Liver (tissue), 3 donors: ENCODE data around the gene CDCA4.

Experiments used
- ATF3 ChIP-seq: IDR thresholded peaks from 2 replicates; pipeline ENCODE4 v1.6.1; 2016; ENCODE audit warnings: antibody characterized with exemption
- CTCF ChIP-seq: fragments of 150-350 bp; IDR thresholded peaks from 2 replicates; pipeline ENCODE4 v1.5.1; 2017; ENCODE audit warnings: improper control_type of control experiment, low read depth, low read length; ENCODE audit not compliant: missing input control
- FOXA1 ChIP-seq: IDR thresholded peaks from 2 replicates; pipeline ENCODE4 v1.6.1; 2016; ENCODE audit warnings: antibody characterized with exemption
- GABPA ChIP-seq, 2 donors: IDR thresholded peaks in 1 of 2; conservative IDR thresholded peaks in 1 of 2; 2 replicates each; pipeline ENCODE4 v1.6.1; 2016; ENCODE audit warnings: antibody characterized with exemption in 2 of 2, mild to moderate bottlenecking in 1 of 2, moderate library complexity in 1 of 2
- HNF4A ChIP-seq, 2 donors: conservative IDR thresholded peaks; 2 replicates each; pipeline ENCODE4 v1.6.1; 2016; ENCODE audit warnings: antibody characterized with exemption in 2 of 2, mild to moderate bottlenecking in 2 of 2
- MAX ChIP-seq: IDR thresholded peaks from 2 replicates; pipeline ENCODE4 v1.6.1; 2016; ENCODE audit warnings: antibody characterized with exemption
- RAD21 ChIP-seq, 2 donors: IDR thresholded peaks; 2 replicates each; pipeline ENCODE4 v1.6.1; 2016; ENCODE audit warnings: antibody characterized with exemption in 2 of 2, mild to moderate bottlenecking in 2 of 2
- REST ChIP-seq: IDR thresholded peaks from 2 replicates; pipeline ENCODE4 v1.6.1; 2016; ENCODE audit warnings: antibody characterized with exemption, mild to moderate bottlenecking
- TAF1 ChIP-seq: conservative IDR thresholded peaks from 2 replicates; pipeline ENCODE4 v1.6.1; 2016; ENCODE audit warnings: antibody characterized with exemption, mild to moderate bottlenecking
- YY1 ChIP-seq: IDR thresholded peaks from 2 replicates; pipeline ENCODE4 v1.6.1; 2016; ENCODE audit warnings: antibody characterized with exemption, mild to moderate bottlenecking
- ZBTB33 ChIP-seq: IDR thresholded peaks from 2 replicates; pipeline ENCODE4 v1.6.1; 2016; ENCODE audit warnings: antibody characterized with exemption
- donor health status: healthy.
- donor health status: healthy.

GRCh38 chr14:104994978-104995377 is 25.9 kb downstream of the CDCA4 start:
- TF ChIP-seq HNF4A (conservative IDR thresholded peaks at IDR 0.05): no peak
- TF ChIP-seq CTCF: no peak
- TF ChIP-seq ZBTB33: no peak
- no peak for TF ChIP-seq RAD21 (IDR thresholded peaks at IDR 0.05)
- no peak for TF ChIP-seq MAX
- no peak for TF ChIP-seq REST
- TF ChIP-seq YY1: no peak
- TF ChIP-seq GABPA (IDR thresholded peaks at IDR 0.05 in 1 of 2, conservative IDR thresholded peaks at IDR 0.05 in 1 of 2): no peak
- TF ChIP-seq TAF1: no peak
- TF ChIP-seq FOXA1: no peak
- no peak for TF ChIP-seq ATF3
